DMS153 treated with DMSO at 0.1 percent for 48 hours (cell line): ENCODE measurements around the gene DVL3.

Experiments used
- DNase-seq: peaks from one replicate; lab custom pipeline; 2025; ENCODE audit not compliant: unreplicated experiment; lab: John Stamatoyannopoulos, UW

DVL3 gene

DNA sequence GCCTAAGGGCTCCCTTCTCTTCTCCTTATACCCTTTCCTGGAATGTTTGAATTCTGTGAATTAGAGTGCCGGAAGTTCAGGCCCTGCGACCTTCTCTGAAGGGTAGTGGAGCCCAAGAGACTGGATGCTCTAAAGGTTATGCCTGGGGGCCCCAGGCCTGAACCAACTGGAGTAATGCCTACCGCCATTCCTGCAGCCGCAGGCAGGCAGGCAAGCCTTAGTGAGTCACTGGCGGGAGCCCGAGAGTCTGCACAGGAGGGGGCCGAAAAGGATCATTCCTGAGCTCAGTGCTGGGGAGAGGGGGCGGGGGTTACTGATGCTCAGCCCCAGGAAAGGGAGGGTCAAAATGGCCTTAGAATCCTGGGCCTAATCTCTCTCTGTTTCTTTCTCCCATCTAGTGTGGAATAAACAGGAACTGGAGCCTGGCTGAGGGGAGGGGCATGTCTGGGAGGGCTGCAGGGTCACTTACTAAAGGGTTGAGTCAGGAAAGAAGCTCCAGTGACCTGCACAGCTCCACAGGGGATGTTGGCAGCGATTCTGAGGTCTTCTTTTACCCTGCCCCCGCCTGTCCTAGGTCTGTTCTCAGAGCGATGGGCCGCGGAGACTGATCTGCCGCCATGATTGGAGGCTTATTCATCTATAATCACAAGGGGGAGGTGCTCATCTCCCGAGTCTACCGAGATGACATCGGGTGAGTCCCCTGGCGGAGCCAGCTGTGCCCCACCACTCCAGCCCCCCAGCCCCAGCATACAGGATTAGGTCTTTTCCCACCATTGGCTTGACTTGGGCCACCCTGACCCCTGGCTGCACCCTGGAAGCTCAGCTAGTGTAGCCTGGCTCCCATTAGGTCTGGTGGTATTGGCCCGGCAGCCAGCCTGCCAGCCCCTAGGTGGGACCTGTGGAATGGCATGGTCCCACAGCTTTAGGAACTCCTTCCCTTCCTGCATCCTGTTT, 21.5 kb downstream of the DVL3 start:
- no peak for DNase-seq

DNA sequence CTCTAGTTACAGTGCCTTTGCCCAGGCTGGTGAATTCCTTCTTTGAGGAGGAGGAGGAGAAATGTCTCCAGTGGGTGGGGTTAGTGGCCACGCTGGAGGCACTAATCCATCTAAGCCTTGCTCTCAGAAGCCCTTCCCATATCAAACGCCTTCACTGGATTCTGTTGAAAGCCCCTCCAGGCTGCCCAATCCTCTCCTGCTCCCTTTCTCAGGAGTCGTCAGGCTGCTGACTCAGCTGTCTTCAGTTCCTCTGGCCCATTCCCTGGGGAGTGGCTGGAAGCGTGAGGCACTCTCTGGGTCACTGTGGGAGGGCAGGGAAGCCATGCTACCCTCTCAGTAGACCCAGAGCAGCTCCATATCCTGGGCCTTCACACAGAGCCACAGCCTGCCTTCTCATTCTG, 22.2 kb downstream of the DVL3 start:
- DNase-seq, result no peak

DNA sequence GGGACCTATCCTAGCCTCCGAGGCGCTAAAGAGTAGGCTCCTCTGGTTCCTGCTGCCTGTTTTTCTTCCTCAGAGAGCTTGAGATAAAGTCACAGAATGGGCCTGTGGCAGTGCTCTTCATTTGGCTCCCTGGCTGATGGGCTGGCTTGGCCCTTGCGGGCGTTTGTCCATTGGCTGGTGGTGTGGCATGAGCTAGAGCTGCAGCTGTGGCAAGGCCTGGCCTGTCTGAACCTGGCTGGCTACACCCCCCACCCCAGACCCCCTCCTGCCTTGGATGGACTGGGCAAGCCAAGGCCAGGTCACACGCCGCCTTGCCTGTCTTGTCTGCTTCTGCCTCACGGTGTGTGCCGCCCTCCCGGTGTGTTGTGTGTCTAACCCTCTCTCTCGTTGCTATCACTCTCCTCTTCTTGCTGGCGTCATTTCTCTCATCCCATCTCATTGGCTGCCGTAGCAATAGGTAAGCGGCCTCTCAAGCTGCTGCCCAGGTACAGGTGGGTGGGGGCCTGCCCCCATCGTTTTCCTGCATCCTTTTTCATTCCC, 22.7 kb downstream of the DVL3 start:
- no peak for DNase-seq

DNA sequence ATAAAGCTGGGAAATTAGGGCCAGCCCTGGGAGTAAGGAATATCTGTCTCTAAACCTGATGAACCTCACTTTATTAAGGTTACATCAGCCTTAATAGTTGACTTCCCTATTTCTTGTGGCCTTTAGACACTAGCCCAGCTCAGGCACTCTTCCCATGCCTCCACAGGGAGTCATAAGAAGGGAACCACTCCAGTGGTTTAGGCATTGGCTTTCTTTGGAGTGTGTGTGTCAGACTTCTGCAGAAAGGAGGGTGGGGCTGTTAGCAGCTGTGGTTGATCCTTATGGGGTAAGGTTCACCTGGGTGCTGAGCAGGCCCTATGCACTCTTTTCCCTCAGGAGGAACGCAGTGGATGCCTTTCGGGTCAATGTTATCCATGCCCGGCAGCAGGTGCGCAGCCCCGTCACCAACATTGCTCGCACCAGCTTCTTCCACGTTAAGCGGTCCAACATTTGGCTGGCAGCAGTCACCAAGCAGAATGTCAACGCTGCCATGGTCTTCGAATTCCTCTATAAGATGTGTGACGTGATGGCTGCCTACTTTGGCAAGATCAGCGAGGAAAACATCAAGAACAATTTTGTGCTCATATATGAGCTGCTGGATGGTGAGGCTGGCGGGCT, 23.5 kb downstream of the DVL3 start:
- DNase-seq, result no peak

DNA sequence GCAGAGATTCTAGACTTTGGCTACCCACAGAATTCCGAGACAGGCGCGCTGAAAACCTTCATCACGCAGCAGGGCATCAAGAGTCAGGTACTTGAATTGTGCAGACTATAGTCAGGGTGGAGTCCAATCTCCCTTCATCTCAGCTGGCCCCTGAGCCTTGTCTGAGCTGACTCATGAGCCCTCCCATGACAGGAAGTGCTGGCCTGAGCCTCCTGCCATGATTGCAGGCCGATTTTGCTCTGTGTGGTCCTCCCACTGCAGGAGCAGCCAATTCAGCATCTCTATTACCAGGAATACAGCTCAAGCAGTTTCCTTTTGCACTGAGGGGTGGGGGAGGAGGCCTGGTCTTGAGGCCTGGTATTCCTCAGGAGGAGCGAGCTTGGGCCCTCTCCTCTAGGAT, 25.0 kb downstream of the DVL3 start:
- no peak for DNase-seq

DNA sequence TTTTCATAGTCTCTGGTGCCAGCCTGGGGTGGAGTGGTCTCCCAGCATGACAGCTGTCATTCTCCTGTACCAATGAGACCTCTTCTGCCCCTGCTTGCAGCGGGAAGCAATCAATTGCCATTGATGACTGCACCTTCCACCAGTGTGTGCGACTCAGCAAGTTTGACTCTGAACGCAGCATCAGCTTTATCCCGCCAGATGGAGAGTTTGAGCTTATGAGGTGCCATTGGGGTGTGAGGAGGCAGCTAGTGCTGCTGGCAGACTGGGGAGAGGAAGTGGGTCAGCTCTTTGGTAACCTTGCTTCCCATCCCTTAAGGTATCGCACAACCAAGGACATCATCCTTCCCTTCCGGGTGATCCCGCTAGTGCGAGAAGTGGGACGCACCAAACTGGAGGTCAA, 26.4 kb downstream of the DVL3 start:
- no peak for DNase-seq

DNA sequence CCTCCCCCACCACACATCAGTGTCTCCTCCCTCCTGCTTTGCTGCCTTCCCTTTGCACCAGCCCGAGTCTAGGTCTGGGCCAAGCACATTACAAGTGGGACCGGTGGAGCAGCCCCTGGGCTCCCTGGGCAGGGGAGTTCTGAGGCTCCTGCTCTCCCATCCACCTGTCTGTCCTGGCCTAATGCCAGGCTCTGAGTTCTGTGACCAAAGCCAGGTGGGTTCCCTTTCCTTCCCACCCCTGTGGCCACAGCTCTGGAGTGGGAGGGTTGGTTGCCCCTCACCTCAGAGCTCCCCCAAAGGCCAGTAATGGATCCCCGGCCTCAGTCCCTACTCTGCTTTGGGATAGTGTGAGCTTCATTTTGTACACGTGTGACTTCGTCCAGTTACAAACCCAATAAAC, 28.5 kb downstream of the DVL3 start:
- DNase-seq, result no peak

DNA sequence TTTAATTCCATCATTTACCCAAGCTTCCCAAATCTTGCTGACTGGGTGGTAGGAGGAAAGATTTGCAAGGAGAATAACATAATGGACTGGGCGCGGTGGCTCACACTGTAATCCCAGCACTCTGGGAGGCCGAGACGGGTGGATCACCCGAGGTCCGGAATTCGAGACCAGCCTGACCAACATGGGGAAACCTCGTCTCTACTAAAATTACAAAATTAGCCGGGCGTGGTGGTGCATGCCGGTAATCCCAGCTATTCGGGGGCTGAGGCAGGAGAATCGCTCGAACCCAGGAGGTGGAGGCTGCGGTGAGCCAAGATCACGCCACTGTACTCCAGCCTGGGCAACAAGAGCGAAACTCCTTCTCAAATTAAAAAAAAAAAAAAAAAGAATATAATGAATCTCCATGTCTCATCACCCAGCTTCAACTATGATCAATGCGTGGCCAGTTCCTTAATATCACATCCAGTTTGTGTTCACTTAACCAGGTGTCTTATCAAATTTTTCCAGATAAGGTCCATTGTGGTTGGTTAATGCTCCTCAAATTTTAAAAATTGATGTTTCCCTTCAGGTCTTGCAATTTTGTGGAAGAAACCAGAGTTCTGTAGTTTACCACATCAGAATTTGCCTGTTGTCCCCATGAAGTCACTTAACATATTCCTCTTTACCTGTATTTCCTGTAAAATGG, 29.5 kb downstream of the DVL3 start:
- DNase-seq, result no peak

DNA sequence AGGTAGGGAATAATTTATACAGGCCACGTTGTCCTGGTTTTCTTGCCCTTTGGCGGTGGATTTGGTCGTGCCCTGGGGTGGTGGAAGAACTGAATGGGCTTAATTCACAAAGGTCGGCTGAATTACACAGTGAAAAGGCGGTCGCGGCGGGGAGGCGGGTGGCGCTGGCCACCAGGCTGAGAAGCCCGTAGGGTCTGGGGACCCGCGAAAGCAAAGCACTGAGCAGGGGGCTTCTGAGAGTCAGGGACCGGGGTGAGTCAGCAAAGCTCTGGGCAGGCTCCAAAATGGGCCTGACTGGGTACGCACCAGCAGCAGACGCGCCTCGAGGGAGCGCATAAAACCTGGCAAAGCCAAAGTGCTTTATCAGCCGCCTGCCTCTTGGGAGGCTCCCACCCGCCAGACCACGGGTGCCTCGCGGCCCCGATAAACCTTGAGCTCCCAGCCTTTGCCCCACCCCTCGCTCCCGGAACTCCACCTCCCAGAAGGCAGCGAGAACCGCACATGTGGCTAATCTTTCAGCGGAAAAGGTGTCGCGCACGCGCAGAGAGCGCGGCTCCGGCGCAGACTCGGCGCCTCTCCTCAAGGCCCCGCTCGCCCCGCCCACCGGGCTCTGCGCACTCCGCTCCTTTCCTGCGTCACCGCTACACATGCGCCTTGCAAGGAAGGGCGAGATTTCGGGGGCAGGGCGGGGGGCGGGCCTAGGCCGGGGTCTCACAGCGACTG, 30.4 kb downstream of the DVL3 start:
- DNase-seq, result peak; percentile 97

DNA sequence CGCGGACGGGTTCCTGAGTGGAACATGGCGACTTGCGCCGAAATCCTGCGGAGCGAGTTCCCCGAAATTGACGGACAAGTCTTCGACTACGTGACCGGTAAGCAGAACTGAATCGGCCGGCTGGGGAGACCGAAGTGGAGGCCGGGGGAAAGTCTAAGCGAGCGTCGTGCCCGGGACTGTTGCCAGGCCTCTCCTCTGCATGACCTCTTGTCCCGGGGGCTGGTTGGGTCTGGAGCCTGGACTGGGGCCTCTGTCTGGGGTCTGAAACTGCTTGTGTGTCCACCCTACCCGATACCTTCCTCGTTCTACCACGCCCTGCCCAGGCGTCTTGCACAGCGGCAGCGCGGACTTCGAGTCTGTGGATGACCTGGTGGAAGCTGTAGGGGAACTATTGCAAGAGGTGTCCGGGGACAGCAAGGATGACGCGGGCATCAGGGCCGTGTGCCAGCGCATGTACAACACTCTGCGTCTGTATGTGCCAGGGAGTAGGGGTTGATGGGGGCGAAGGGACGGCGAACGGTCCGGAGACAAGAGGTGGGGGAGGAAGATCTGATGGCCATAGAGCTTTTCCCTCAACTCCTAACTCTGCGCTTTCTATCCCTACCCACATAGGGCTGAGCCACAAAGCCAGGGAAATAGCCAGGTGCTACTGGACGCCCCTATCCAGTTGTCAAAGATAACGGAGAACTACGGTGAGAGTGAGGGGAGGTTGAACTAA, 31.2 kb downstream of the DVL3 start, which contains the start of gene ABCF3:
ABCF3 (plus strand) TSS at position 16 of the 718 bp plus-strand sequence; CDS start at position 25, 9 bp downstream.
- no peak for DNase-seq

DNA sequence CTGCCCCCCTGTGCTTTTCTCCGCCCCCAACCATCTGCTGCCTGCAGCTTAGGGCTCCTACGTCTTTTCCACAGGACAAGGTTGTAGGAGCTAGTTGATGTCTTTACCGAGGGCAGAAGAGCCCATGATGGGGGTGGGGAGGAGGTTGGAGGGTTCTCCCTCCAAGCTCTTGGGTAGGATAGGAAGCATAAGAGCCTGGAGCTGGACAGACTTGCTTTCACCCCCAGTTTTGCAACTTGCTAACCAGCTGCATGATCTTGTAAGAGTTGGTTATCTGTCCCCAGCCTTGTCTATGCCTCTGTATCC, 31.7 kb downstream of the DVL3 start:
- DNase-seq, result no peak

DNA sequence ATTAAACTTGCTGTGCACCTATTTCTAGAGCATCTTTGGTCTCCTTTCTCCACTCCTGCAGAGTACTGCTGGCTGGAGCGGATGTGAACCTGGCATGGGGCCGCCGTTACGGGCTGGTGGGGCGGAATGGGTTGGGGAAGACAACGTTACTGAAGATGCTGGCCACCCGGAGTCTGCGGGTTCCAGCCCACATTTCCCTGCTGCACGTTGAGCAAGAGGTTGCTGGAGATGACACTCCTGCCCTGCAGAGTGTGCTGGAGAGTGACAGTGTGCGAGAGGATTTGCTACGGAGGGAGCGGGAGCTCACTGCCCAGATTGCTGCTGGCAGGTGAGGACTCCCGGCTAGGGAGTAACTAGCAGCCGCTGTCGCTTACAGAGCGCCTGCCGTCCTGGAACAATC, 32.9 kb downstream of the DVL3 start:
- no peak for DNase-seq

DNA sequence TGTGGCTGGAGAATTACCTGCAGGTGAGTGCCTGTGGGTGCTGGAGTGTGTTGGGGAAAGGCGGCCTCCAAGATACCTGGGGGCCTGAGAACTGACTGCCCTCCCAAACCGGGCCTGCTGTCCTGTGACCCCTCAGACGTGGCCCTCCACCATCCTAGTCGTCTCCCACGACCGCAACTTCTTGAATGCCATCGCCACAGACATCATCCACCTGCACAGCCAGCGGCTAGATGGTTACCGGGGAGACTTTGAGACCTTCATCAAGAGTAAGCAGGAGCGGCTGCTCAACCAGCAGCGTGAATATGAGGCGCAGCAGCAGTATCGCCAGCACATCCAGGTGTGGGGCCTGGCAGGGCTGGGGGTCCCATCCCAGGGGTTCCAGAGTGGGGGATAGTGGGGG, 34.2 kb downstream of the DVL3 start:
- DNase-seq, result no peak

DNA sequence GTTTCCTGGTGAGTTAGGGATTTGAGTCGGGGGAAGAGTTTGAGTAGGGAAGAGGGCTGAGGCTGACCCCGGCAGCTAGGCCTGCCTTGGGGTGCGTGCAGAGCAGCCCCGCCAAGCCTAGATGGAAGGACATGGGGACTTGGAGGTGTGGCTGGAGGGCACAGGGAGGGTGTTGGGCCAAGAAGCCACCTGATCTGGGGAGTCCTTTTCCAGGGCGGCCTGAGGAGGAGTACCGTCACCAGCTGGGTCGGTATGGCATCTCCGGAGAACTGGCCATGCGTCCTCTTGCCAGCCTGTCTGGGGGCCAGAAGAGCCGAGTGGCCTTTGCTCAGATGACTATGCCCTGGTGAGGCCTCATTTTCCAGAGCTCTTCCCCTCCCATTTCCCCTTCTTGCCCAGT, 37.7 kb downstream of the DVL3 start:
- DNase-seq, result no peak

DNA sequence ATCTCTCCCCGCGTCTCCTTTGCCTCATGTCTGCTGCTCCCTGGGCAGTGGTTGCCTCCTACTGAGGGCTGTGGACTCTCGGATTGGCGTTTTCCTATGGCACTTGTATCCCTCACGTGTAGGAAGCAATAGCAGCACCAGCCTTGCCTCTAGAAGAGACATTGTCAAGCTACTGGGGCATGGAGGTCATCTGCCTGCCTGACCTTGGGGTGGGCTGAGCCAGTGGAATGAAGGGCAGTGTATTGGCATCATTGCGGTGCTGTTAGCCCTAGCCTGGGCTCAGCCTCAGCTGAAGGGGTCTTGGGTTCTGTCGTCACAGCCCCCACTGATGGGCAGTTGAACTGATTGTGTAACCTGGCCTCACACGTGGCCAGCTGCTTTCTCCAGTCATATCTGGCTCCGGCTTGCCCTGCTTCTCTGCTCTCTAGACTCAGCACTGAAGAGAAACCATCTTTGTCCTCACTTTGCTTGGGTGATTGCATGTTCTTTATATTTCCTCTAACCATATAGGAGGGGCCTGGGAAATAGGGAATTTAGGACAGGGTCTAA, 38.9 kb downstream of the DVL3 start:
- no peak for DNase-seq

DNA sequence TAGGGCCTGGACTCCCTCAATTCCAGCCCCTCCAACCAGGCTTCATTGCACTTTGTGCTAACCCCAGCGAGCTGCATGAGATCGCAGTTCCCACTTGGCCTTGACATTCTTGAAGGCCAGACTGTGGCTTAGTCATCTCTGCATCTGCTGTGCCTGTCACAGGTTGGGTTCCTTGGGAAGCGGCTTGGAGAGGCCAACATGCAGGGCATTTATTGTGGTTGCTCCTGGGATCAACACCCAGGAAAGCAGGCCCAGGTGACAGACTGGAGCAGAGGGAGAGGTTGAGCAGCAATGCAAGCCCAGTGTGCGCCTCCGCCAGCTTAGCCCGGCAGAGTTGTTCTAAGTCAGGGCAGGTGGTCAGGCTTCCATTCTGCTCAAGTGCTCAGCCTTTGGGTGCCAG, 41.4 kb downstream of the DVL3 start:
- DNase-seq, result no peak

DNA sequence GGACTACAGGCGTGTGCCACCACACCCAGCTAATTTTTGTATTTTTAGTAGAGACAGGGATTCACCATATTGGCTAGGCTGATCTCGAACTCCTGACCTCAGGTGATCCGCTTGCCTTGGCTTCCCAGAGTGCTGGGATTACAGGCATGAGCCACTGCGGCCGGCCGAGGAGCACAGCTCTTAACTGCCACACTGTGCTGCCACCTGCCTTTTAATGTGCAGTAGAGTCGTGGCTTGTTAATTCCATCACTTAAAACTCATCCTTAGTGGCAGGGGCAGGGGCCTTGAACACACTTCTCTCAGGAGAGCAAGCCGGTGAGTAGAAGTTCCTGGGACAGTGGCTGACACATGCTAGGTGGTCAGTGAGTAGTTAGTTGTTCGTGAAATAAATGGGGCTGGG, 43.3 kb downstream of the DVL3 start:
- no peak for DNase-seq

DNA sequence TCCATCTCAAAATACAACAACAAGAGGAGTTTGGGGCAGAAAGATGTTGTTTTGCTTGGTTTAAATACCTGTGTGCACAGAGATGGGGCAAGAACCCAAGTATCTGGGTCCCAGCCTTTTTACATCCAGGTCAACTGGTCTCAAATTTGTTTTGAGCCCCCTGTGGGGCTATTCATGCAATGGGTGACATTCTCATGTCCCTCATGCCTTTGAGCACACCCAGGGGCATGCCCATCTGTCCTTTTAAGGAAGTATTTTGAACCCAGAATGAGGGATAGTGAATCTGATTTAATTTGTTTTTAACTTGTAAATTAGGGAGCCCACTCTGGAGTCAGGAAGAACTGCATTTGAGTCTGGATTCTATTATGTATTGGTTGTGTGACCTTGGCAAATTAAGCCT, 45.6 kb downstream of the DVL3 start:
- no peak for DNase-seq

DNA sequence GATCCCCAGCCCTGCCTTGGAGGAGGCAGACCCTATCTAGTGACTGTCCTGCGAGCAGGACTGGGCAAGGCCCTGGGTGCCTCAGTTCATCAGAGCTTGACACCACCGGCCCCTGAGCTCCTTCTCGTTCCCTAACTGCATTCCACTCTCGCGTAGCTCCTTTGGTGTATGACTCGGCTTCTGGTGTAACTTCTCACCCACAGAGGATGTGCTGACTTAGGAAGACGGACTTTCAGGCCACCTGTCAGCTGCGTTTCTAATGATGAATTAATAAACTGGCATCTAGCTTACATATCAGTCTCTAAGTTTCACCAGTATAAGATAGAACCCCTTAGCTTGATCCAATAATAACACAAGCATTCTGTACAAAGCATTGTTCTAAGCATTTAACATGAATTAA, 48.3 kb downstream of the DVL3 start:
- no peak for DNase-seq
